Measurements from ENCODE around the gene FNBP1L.

Gene FNBP1L

GRCh38 chr1:93532780-93533378 lies 85.0 kb downstream of the FNBP1L start:
- DNase-seq (ENCODE audit: low read depth), result no peak

- no peak for DNase-seq (ENCODE audit: low read depth)
Measured at GRCh38 chr1:93533677-93534076, 85.8 kb downstream of the FNBP1L start.

GRCh38 chr1:93537396-93537795 lies 89.5 kb downstream of the FNBP1L start:
- no peak for DNase-seq (ENCODE audit: low read depth)

GRCh38 chr1:93537924-93538323 lies 90.0 kb downstream of the FNBP1L start:
- DNase-seq (ENCODE audit: low read depth), result no peak

GRCh38 chr1:93541045-93541444 lies 93.1 kb downstream of the FNBP1L start:
- DNase-seq (ENCODE audit: low read depth), result no peak

GRCh38 chr1:93542398-93542797 lies 94.5 kb downstream of the FNBP1L start:
- no peak for DNase-seq (ENCODE audit: low read depth)

GRCh38 chr1:93546162-93546863 lies 98.4 kb downstream of the FNBP1L start:
- DNase-seq (ENCODE audit: low read depth), result no peak

- DNase-seq (ENCODE audit: low read depth), result no peak
Measured at GRCh38 chr1:93549131-93549530, 101.2 kb downstream of the FNBP1L start.

- no peak for DNase-seq (ENCODE audit: low read depth)
Measured at GRCh38 chr1:93549811-93550210, 101.9 kb downstream of the FNBP1L start.

GRCh38 chr1:93552741-93553455 lies 105.0 kb downstream of the FNBP1L start:
- DNase-seq (ENCODE audit: low read depth), result peak; percentile 69

- DNase-seq (ENCODE audit: low read depth), result peak; percentile 77
Measured at GRCh38 chr1:93553886-93554490, 106.1 kb downstream of the FNBP1L start.

GRCh38 chr1:93554883-93555872 lies 107.3 kb downstream of the FNBP1L start:
- no peak for DNase-seq (ENCODE audit: low read depth)

GRCh38 chr1:93556291-93556690 lies 108.4 kb downstream of the FNBP1L start:
- no peak for DNase-seq (ENCODE audit: low read depth)

GRCh38 chr1:93559045-93559444 lies 111.1 kb downstream of the FNBP1L start:
- no peak for DNase-seq (ENCODE audit: low read depth)

GRCh38 chr1:93559695-93560094 lies 111.8 kb downstream of the FNBP1L start:
- no peak for DNase-seq (ENCODE audit: low read depth)

- DNase-seq (ENCODE audit: low read depth), result peak; percentile 59
Measured at GRCh38 chr1:93565496-93566206, 117.7 kb downstream of the FNBP1L start.

GRCh38 chr1:93566227-93566626 lies 118.3 kb downstream of the FNBP1L start:
- DNase-seq (ENCODE audit: low read depth), result no peak

GRCh38 chr1:93567255-93567918 lies 119.5 kb downstream of the FNBP1L start:
- peak; percentile 46 for DNase-seq (ENCODE audit: low read depth)

GRCh38 chr1:93569489-93569888 lies 121.6 kb downstream of the FNBP1L start:
- DNase-seq (ENCODE audit: low read depth), result no peak

GRCh38 chr1:93571623-93572310 lies 123.8 kb downstream of the FNBP1L start:
- DNase-seq (ENCODE audit: low read depth), result no peak
